ENCODE data around the gene TRIML2. TPM values are rescaled to one million over a fixed set of nuclear protein-coding genes. Genes with fewer than 3 reads are reported as not detected.

TRIML2 gene
- total RNA-seq, 2 experiments from 2014 or later: not detected

DNA sequence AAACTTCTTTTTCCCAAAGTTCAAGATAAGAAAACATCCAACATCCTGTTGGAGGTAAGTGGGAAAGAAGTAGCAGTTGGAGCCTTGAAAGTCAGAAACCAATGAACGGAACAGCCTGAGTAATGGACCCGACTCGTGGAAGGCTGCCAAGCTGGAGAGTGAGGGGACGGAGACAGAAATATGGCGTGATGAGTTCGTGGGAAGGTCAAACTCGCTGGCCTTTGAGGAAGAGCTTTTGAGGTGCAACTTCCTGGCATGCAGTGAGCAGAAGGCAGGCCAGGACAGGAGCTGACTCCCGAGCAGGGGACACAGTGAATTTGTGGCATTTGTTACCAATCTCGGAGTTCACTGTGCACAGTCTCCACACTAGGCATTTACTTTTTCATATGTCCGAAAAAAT lies 28.8 kb upstream of the TRIML2 start:
- Mint-ChIP-seq H3K27ac (no peak overlapping the region), H3K9me3 (peaks cover 5% of the 10 kb centered on the region), H3K4me1 (ENCODE audit: low read depth) (no peaks in the 10 kb centered on the region), H3K4me3 (no peak overlapping the region), H3K27me3 (no peaks in the 10 kb centered on the region), H3K36me3 (ENCODE audit: low read depth) (no peaks in the 10 kb centered on the region)
- no peak for TF ChIP-seq CTCF (IDR thresholded peaks at IDR 0.05)
- DNase-seq: no peak
- CTCF ChIA-PET: no interaction called here
- intact Hi-C loops (cut with micrococcal nuclease): no loop called here
- ATAC-seq: no peak
- POLR2A ChIA-PET: no interaction called here

DNA sequence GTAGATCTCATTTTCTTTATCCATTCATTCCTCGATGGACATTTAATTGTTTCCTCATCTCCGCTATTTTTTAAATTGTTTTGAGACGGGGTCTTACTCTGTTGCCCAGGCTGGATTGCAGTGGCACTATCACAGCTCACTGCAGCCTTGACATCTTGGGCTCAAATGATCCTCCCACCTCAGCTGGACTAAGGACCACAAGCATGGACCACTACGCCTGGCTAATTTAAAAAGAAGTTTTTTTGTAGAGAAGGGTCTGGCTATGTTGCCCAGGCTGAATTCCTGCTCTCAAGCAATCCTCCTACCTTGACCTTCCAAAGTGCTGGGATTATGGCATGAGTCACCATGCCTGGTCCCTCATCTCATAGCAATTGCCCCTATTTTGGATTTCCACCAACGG lies 22.8 kb upstream of the TRIML2 start:
- no peak for TF ChIP-seq CTCF (IDR thresholded peaks at IDR 0.05)
- H3K27me3 Mint-ChIP-seq: no peaks in the 10 kb centered on the region
- intact Hi-C loops (cut with micrococcal nuclease): no loop called here
- CTCF ChIA-PET: no interaction called here
- no peak overlapping the region for H3K4me3 Mint-ChIP-seq
- ATAC-seq (no peak), DNase-seq (no peak)
- peaks cover 2% of the 10 kb centered on the region for H3K4me1 Mint-ChIP-seq (ENCODE audit: low read depth)
- no peak overlapping the region for H3K27ac Mint-ChIP-seq
- POLR2A ChIA-PET: no interaction called here
- no peaks in the 10 kb centered on the region for H3K36me3 Mint-ChIP-seq (ENCODE audit: low read depth)
- peaks cover 11% of the 10 kb centered on the region for H3K9me3 Mint-ChIP-seq

DNA sequence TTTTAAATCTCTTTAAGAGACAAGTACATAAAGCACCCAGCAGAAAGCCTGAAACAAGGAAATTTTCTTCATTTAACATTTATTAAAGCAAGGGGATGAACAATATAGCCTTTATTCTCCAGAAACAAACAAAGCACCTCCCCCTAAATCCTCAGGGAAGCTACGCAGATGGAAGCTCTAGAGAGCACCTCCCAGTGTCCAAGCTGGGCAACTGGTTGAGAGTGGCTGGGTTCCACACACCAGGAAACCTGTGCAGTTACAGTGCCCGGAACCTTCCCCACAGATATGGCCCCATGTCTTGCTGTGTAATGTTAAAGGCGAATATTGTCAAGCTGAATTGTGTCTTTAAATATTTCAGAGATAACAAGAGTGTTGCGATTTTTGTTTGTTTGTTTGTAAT lies 21.0 kb upstream of the TRIML2 start:
- DNase-seq (no peak), ATAC-seq (no peak)
- TF ChIP-seq CTCF (IDR thresholded peaks at IDR 0.05): no peak
- intact Hi-C loops (cut with micrococcal nuclease): no loop called here
- peaks cover 13% of the 10 kb centered on the region for H3K9me3 Mint-ChIP-seq
- H3K4me3 Mint-ChIP-seq: no peak overlapping the region
- CTCF ChIA-PET: no interaction called here
- H3K36me3 Mint-ChIP-seq (ENCODE audit: low read depth): no peaks in the 10 kb centered on the region
- POLR2A ChIA-PET: no interaction called here
- H3K4me1 Mint-ChIP-seq (ENCODE audit: low read depth): peaks cover 3% of the 10 kb centered on the region
- no peaks in the 10 kb centered on the region for H3K27me3 Mint-ChIP-seq
- H3K27ac Mint-ChIP-seq: no peak overlapping the region

GRCh38 chr4:188127214-188127874 lies 17.9 kb upstream of the TRIML2 start:
- POLR2A ChIA-PET: no interaction called here
- DNase-seq: peak; percentile 16
- Mint-ChIP-seq H3K9me3 (peaks cover 14% of the 10 kb centered on the region), H3K27ac (no peak overlapping the region), H3K27me3 (no peaks in the 10 kb centered on the region), H3K4me3 (no peak overlapping the region), H3K4me1 (ENCODE audit: low read depth) (peaks cover 3% of the 10 kb centered on the region), H3K36me3 (ENCODE audit: low read depth) (no peaks in the 10 kb centered on the region)
- TF ChIP-seq CTCF (IDR thresholded peaks at IDR 0.05): no peak
- peak; percentile 42 for ATAC-seq
- intact Hi-C loops (cut with micrococcal nuclease): no loop called here
- CTCF ChIA-PET: no interaction called here

DNA sequence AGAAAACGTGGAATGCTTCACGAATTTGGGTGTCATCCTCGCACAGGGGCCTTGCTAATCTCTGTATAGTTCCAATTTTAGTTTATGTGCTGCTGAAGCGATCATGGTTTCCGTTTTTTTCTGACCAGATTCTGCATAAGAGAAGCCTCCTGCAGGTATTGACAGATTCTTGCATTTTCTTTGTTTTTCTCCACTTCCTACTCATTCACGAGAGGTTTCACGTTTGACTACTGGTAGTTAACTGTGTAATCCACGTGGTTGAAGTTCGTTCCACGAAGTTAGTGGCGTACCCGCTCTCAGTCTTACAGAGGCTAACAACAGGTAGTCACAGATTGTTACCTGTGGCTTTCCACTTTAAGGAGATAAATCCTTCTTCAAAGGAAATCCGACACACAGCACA lies 12.1 kb upstream of the TRIML2 start:
- no peak for TF ChIP-seq CTCF (IDR thresholded peaks at IDR 0.05)
- Mint-ChIP-seq H3K36me3 (ENCODE audit: low read depth) (no peaks in the 10 kb centered on the region), H3K9me3 (peaks cover 19% of the 10 kb centered on the region), H3K4me3 (no peak overlapping the region), H3K27me3 (no peaks in the 10 kb centered on the region), H3K4me1 (ENCODE audit: low read depth) (no peaks in the 10 kb centered on the region), H3K27ac (no peak overlapping the region)
- CTCF ChIA-PET: no interaction called here
- ATAC-seq (no peak), DNase-seq (no peak)
- POLR2A ChIA-PET: no interaction called here
- intact Hi-C loops (cut with micrococcal nuclease): no loop called here
